Endothelial cell of umbilical vein (primary cell): Measurements from ENCODE around the gene CPA4. TPM values are rescaled to one million over a fixed set of nuclear protein-coding genes. Genes with fewer than 3 reads are reported as not detected.

Experiments
- BruUV-seq: library from RNA; stranded (reverse); fragments of 400-500 nt; replicated peaks from 2 replicates; lab custom pipeline; 2021; lab: Mats Ljungman, UMichigan
- CTCF ChIA-PET: fragments of 300-600, 350-600 bp; sonication (Branson Sonifier 250); formaldehyde crosslinking; loops from one replicate; lab custom pipeline; 2021; ENCODE audit warnings: antibody characterized with exemption, inconsistent platforms; lab: Charles Lee
- POLR2A ChIA-PET: fragments of 300-600, 350-600 bp; sonication (Branson Sonifier 250); formaldehyde crosslinking; loops from one replicate; lab custom pipeline; 2021; ENCODE audit warnings: antibody characterized with exemption, inconsistent platforms; lab: Charles Lee
- DNase-seq: peaks from one replicate; pipeline ENCODE4 v3.0.0-alpha.2; 2011; ENCODE audit warnings: low read depth, low spot score
- FAIRE-seq: peaks from 2 replicates; lab custom pipeline; 2011; peaks lifted over from hg19 to GRCh38; lab: Jason Lieb, UNC
- H2AFZ ChIP-seq: 2 replicates; pipeline ENCODE4 v1.6.0; 2012; ENCODE audit warnings: low read depth, low read length, control low read depth, inconsistent platforms
- H3K27ac ChIP-seq: 2 replicates; pipeline ENCODE4 v1.5.1; 2011; ENCODE audit warnings: low read depth, mild to moderate bottlenecking, control low read depth, low read length, moderate library complexity; ENCODE audit not compliant: insufficient read depth
- H3K27me3 ChIP-seq, 2 experiments: 2 replicates each; pipeline versions ENCODE4 v1.6.0 to v1.6.1; 2011; ENCODE audit warnings: low read length in 2 of 2, mixed read lengths in 1 of 2; ENCODE audit not compliant: control insufficient read depth in 2 of 2, insufficient read depth in 2 of 2
- H3K36me3 ChIP-seq, 2 experiments: 2 replicates in 1 of 2; 3 replicates in 1 of 2; pipeline ENCODE4 v1.5.1; 2011; ENCODE audit warnings: low read length in 2 of 2, mild to moderate bottlenecking in 1 of 2, moderate library complexity in 1 of 2; ENCODE audit not compliant: control insufficient read depth in 2 of 2, insufficient read depth in 2 of 2; ENCODE audit errors: extremely low read depth in 1 of 2
- H3K4me1 ChIP-seq: 3 replicates; pipeline ENCODE4 v1.5.1; 2011; ENCODE audit warnings: mild to moderate bottlenecking, low read length; ENCODE audit not compliant: control insufficient read depth, insufficient read depth; ENCODE audit errors: extremely low read depth
- H3K4me2 ChIP-seq: 2 replicates; pipeline ENCODE4 v1.6.1; 2011; ENCODE audit warnings: low read length, control low read depth, mixed read lengths; ENCODE audit not compliant: insufficient read depth
- H3K4me3 ChIP-seq, 3 experiments: fragments of 200-600 bp in 1 of 3; sonication (generic), shearing (Covaris generic) in 1 of 3; replicated peaks in 1 of 3; 2 replicates each; pipeline ENCODE4 v1.5.1; 2011 to 2016; ENCODE audit warnings: control low read depth in 3 of 3, low read length in 3 of 3, mild to moderate bottlenecking in 2 of 3, inconsistent platforms in 1 of 3, low read depth in 1 of 3, moderate library complexity in 1 of 3; ENCODE audit not compliant: insufficient read depth in 1 of 3
- H3K79me2 ChIP-seq: 2 replicates; pipeline ENCODE4 v1.6.0; 2012; ENCODE audit warnings: low read length, inconsistent platforms; ENCODE audit not compliant: control insufficient read depth, insufficient read depth
- H3K9ac ChIP-seq: replicated peaks from 2 replicates; pipeline ENCODE3; 2011; ENCODE audit warnings: low read length, control low read depth; ENCODE audit not compliant: insufficient read depth; ENCODE audit errors: extremely low read depth
- H3K9me1 ChIP-seq: replicated peaks from 3 replicates; pipeline ENCODE4 v1.6.0; 2011; ENCODE audit warnings: mild to moderate bottlenecking, low read length; ENCODE audit not compliant: control insufficient read depth, insufficient read depth; ENCODE audit errors: extremely low read depth
- H3K9me3 ChIP-seq: replicated peaks from 2 replicates; pipeline ENCODE4 v1.5.1; 2012; ENCODE audit warnings: low read length, inconsistent platforms; ENCODE audit not compliant: control insufficient read depth, insufficient read depth
- H4K20me1 ChIP-seq: replicated peaks from 2 replicates; pipeline ENCODE3; 2011; ENCODE audit warnings: mild to moderate bottlenecking, low read length; ENCODE audit not compliant: control insufficient read depth, insufficient read depth; ENCODE audit errors: extremely low read depth
- CTCF ChIP-seq, 2 donors: IDR thresholded peaks; 1 replicate in 1 of 2; 2 replicates in 1 of 2; pipeline ENCODE4 v1.5.1; 2011; ENCODE audit warnings: low read length in 2 of 2, mild to moderate bottlenecking in 2 of 2, moderate library complexity in 2 of 2, control low read depth in 1 of 2, inconsistent platforms in 1 of 2, low read depth in 1 of 2; ENCODE audit not compliant: insufficient read depth in 1 of 2; ENCODE audit errors: extremely low read depth in 1 of 2
- MYC ChIP-seq: IDR thresholded peaks from one replicate; pipeline ENCODE4 v1.6.1; 2011; ENCODE audit warnings: mild to moderate bottlenecking, low read depth, low read length
- POLR2AphosphoS5 ChIP-seq: IDR thresholded peaks from 2 replicates; pipeline ENCODE4 v1.6.1; 2012; ENCODE audit warnings: low read depth, mild to moderate bottlenecking, control low read depth, low read length, moderate library complexity; ENCODE audit not compliant: insufficient read depth
- dilution Hi-C: fragments of 300-500 bp; cut with MboI; formaldehyde crosslinking; loops from one replicate; pipeline ENCODE4 v1.15.0; 2019; ENCODE audit warnings: low sequenced_read_pairs; ENCODE audit not compliant: extremely low pct_ligation_motif_present
- intact Hi-C: fragments of 100-400 bp; cut with micrococcal nuclease; formaldehyde crosslinking; loops from one replicate; pipeline ENCODE4 v1.10.0; 2022
- polyA plus RNA-seq, 4 experiments: library from polyadenylated mRNA; depleted of rRNA in 3 of 4; stranded (reverse) in 3 of 4; unstranded in 1 of 4; fragments of >200 nt; gene quantifications; 2 replicates each; pipeline versions ENCODE4 v1.2.1 to v1.2.3, GENCODE V29; 2011 to 2012; ENCODE audit warnings: missing spikeins in 1 of 4
- total RNA-seq: library from RNA; stranded (reverse); gene quantifications from 2 replicates; pipeline ENCODE4 v1.2.3, GENCODE V29; 2021

CPA4 gene
- total and polyA plus RNA-seq, 2 donors (not counting 3 experiments of a cell fraction or from before 2014, with no cell fraction given), result 0.36 TPM; not detected in 1

GRCh38 chr7:130362251-130362816 is 69.4 kb downstream of the CPA4 start:
- POLR2A ChIA-PET, result no interaction called here

More at GRCh38 chr7:130362251-130362816, 69.4 kb downstream of the CPA4 start:
- no peaks in the 10 kb centered on the region for H4K20me1 ChIP-seq
- no peak overlapping the region for H3K9ac ChIP-seq
- H3K9me3 ChIP-seq, result no peaks in the 10 kb centered on the region
- TF ChIP-seq CTCF (IDR thresholded peaks at IDR 0.05; ENCODE audit: extremely low read depth in 1 of 2, insufficient read depth in 1 of 2, low read depth in 1 of 2, low read length in 2 of 2) (no peak), MYC (no peak), POLR2AphosphoS5 (no peak)
- dilution Hi-C loops, result no loop called here
- DNase-seq (no peak), FAIRE-seq (no peak)
- no peak overlapping the region for H2AFZ ChIP-seq
- no peaks in the 10 kb centered on the region for H3K79me2 ChIP-seq
- CTCF ChIA-PET, result no interaction called here
- no peak overlapping the region for H3K4me3 ChIP-seq
- H3K27me3 ChIP-seq, result no peaks in the 10 kb centered on the region
- intact Hi-C loops, result no loop called here
- no peaks in the 10 kb centered on the region for H3K4me1 ChIP-seq
- no peaks in the 10 kb centered on the region for H3K36me3 ChIP-seq
- no peak overlapping the region for H3K4me2 ChIP-seq
- no peak overlapping the region for H3K27ac ChIP-seq
- no peaks in the 10 kb centered on the region for H3K9me1 ChIP-seq
- no TSS peak for BruUV-seq
